ENCODE results near the gene NOP53. TPM values are rescaled to one million over a fixed set of nuclear protein-coding genes. Genes with fewer than 3 reads are reported as not detected.

The NOP53 gene
- total and polyA plus RNA-seq, 9 of the 15 experiments (the other 6 are each of a cell fraction or from before 2014, with no cell fraction given), result 6.5 to 274 (median 145) TPM

DNA sequence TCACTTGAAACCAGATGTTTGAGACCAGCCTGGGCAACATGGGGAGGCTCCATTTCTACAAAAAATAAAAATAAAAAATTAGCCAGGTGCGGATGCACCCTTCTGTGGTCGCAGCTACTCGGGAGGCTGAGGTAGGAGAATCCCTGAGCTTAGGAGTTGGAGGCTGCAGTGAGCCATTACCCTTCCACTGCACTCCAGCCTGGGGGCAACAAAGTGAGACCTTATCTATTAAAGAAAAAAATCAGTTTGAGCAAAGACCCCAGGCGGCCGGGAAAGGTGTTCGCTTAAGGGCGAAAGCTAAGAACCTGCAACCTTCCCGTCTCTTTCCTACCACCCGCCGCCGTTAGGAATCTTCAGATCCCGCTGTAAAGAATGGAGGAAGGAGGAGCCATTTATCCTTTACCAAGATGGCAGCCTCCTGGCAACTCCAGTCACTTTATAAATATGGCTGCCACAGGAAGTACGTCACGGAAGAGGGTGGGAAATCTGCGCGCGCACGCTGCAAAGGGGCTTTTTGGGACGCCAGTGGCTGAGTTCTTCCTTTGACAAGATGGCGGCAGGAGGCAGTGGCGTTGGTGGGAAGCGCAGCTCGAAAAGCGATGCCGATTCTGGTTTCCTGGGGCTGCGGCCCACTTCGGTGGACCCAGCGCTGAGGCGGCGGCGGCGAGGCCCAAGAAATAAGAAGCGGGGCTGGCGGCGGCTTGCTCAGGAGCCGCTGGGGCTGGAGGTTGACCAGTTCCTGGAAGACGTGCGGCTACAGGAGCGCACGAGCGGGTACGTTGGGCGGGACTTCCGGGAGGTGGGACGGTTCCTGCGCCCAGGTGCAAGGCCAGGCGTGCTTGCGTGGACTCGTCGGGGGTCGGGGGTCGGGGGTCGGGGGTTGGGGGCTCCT is at the start of gene NOP53 (continued):
- TF ChIP-seq, protein P1, sequence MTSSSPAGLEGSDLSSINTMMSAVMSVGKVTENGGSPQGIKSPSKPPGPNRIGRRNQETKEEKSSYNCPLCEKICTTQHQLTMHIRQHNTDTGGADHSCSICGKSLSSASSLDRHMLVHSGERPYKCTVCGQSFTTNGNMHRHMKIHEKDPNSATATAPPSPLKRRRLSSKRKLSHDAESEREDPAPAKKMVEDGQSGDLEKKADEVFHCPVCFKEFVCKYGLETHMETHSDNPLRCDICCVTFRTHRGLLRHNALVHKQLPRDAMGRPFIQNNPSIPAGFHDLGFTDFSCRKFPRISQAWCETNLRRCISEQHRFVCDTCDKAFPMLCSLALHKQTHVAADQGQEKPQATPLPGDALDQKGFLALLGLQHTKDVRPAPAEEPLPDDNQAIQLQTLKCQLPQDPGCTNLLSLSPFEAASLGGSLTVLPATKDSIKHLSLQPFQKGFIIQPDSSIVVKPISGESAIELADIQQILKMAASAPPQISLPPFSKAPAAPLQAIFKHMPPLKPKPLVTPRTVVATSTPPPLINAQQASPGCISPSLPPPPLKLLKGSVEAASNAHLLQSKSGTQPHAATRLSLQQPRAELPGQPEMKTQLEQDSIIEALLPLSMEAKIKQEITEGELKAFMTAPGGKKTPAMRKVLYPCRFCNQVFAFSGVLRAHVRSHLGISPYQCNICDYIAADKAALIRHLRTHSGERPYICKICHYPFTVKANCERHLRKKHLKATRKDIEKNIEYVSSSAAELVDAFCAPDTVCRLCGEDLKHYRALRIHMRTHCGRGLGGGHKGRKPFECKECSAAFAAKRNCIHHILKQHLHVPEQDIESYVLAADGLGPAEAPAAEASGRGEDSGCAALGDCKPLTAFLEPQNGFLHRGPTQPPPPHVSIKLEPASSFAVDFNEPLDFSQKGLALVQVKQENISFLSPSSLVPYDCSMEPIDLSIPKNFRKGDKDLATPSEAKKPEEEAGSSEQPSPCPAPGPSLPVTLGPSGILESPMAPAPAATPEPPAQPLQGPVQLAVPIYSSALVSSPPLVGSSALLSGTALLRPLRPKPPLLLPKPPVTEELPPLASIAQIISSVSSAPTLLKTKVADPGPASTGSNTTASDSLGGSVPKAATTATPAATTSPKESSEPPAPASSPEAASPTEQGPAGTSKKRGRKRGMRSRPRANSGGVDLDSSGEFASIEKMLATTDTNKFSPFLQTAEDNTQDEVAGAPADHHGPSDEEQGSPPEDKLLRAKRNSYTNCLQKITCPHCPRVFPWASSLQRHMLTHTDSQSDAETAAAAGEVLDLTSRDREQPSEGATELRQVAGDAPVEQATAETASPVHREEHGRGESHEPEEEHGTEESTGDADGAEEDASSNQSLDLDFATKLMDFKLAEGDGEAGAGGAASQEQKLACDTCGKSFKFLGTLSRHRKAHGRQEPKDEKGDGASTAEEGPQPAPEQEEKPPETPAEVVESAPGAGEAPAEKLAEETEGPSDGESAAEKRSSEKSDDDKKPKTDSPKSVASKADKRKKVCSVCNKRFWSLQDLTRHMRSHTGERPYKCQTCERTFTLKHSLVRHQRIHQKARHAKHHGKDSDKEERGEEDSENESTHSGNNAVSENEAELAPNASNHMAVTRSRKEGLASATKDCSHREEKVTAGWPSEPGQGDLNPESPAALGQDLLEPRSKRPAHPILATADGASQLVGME (CRISPR knock-in tag; IDR thresholded peaks at IDR 0.05), result 0 out of 2 replicates have a peak, but pooled peaks have one; percentile 31
- TF ChIP-seq ZNF407 (IDR thresholded peaks at IDR 0.05; ENCODE audit: low read depth), result no peak
- TF ChIP-seq NCOA1 (IDR thresholded peaks at IDR 0.05; ENCODE audit: low read depth), result no peak
